ENCODE data around the gene CD300A. TPM values are rescaled to one million over a fixed set of nuclear protein-coding genes. Genes with fewer than 3 reads are reported as not detected.

Gene CD300A
- total and polyA plus RNA-seq, 2 of the 4 experiments (the other 2 are of a cell fraction): not detected

GRCh38 chr17:74464730-74465377, 1.6 kb upstream of the CD300A start:
- Histone ChIP-seq H4K8ac (ENCODE audit: low read depth in 2 of 2, low read length in 2 of 2) (no peak overlapping the region), H2BK120ac (ENCODE audit: low read depth, low read length) (no peak overlapping the region), H3K27ac (ENCODE audit: insufficient read depth, low read length) (no peak overlapping the region), H2AK9ac (replicated peaks; ENCODE audit: low read depth, low read length, poor library complexity) (no peak overlapping the region), H4K5ac (ENCODE audit: low read depth, low read length) (no peak overlapping the region), H2BK15ac (ENCODE audit: low read depth, low read length) (no peak overlapping the region), H3K27me3 (ENCODE audit: control insufficient read depth, insufficient read depth, low read length) (no peaks in the 10 kb centered on the region), H3K9me1 (ENCODE audit: insufficient read depth, low read length) (no peaks in the 10 kb centered on the region), H3K18ac (ENCODE audit: low read depth, low read length) (no peak overlapping the region), H4K91ac (ENCODE audit: insufficient read depth, low read depth, low read length) (no peak overlapping the region), H3K4me3 (ENCODE audit: insufficient read depth, low read depth, low read length) (no peak overlapping the region), H2BK5ac (ENCODE audit: low read depth, low read length, poor library complexity, severe bottlenecking) (peak overlapping the region; percentile 87), H2BK20ac (ENCODE audit: low read depth, low read length) (no peak overlapping the region), H3K56ac (ENCODE audit: extremely low read depth, insufficient read depth, low read length) (no peak overlapping the region), H2AFZ (replicated peaks; ENCODE audit: low read length, poor library complexity) (no peak overlapping the region), H3K4me1 (ENCODE audit: control insufficient read depth, insufficient read depth, low read length) (no peaks in the 10 kb centered on the region), H3K79me1 (ENCODE audit: low read depth in 1 of 2, low read length in 2 of 2) (no peaks in the 10 kb centered on the region), H3K23ac (ENCODE audit: low read depth, low read length) (no peak overlapping the region), H4K20me1 (ENCODE audit: insufficient read depth, low read length) (no peaks in the 10 kb centered on the region), H3K14ac (replicated peaks; ENCODE audit: low read depth, low read length) (no peak overlapping the region), H3K4ac (ENCODE audit: low read depth, low read length) (no peak overlapping the region), H3K4me2 (ENCODE audit: low read depth, low read length) (no peak overlapping the region), H3K9ac (ENCODE audit: low read depth, low read length) (no peak overlapping the region), H3K36me3 (ENCODE audit: control insufficient read depth, insufficient read depth, low read length) (no peaks in the 10 kb centered on the region), H2AK5ac (ENCODE audit: low read depth, low read length) (no peak overlapping the region), H3K9me3 (ENCODE audit: control insufficient read depth, insufficient read depth, low read length) (peaks cover 2% of the 10 kb centered on the region; the same call in 1 of the 2 replicates)
- in situ Hi-C loops (cut with MboI; ENCODE audit: low sequenced_read_pairs) (no loop called here), dilution Hi-C loops (cut with HindIII; ENCODE audit: low sequenced_read_pairs, unreplicated experiment) (no loop called here), intact Hi-C loops (cut with micrococcal nuclease) (no loop called here)
- CTCF ChIA-PET: no interaction called here
- POLR2A ChIA-PET (ENCODE audit: unreplicated experiment): no interaction called here
- DNase-seq (no peak), ATAC-seq (ENCODE audit: low read depth) (no peak)
- WGBS, 2 experiments (ENCODE audit: extremely low coverage in 2 of 2, insufficient read length in 1 of 2): 92 to 100% methylated on average over 2 to 4 of the region's 7 CpGs
- BruUV-seq (replicated peaks): no TSS peak
- TF ChIP-seq FOS (IDR thresholded peaks at IDR 0.05; ENCODE audit: low read depth, low read length) (no peak), RCOR1 (IDR thresholded peaks at IDR 0.05; ENCODE audit: insufficient replicate concordance, low read length) (no peak), RAD21 (IDR thresholded peaks at IDR 0.05; ENCODE audit: low read length) (no peak), CTCF (conservative IDR thresholded peaks at IDR 0.05; ENCODE audit: low read depth, low read length) (no peak), NFE2L2 (IDR thresholded peaks at IDR 0.05; ENCODE audit: low read depth, low read length) (no peak), MXI1 (IDR thresholded peaks at IDR 0.05; ENCODE audit: borderline replicate concordance, low read depth, low read length) (no peak), MAZ (IDR thresholded peaks at IDR 0.05; ENCODE audit: borderline replicate concordance, low read depth, low read length) (no peak)
- TF ChIP-seq, protein P1, sequence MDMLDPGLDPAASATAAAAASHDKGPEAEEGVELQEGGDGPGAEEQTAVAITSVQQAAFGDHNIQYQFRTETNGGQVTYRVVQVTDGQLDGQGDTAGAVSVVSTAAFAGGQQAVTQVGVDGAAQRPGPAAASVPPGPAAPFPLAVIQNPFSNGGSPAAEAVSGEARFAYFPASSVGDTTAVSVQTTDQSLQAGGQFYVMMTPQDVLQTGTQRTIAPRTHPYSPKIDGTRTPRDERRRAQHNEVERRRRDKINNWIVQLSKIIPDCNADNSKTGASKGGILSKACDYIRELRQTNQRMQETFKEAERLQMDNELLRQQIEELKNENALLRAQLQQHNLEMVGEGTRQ (IDR thresholded peaks at IDR 0.05; ENCODE audit: low read depth, low read length): no peak

Measured in IMR-90 (cell line).